ENCODE data around the gene TERC.
A peak's percentile ranks its signal among the peaks of the same experiment; 100 is the strongest.

The TERC gene

GRCh38 chr3:169751875-169752274 is 13.0 kb downstream of the TERC start:
- TF ChIP-seq CEBPB (IDR thresholded peaks at IDR 0.05) (no peak), TEAD4 (IDR thresholded peaks at IDR 0.05) (no peak), TCF12 (IDR thresholded peaks at IDR 0.05; ENCODE audit: low read depth) (no peak), NFIC (IDR thresholded peaks at IDR 0.05) (no peak), USF1 (IDR thresholded peaks at IDR 0.05) (no peak), TAF1 (IDR thresholded peaks at IDR 0.05; ENCODE audit: low read depth) (no peak), EP300 (IDR thresholded peaks at IDR 0.05; ENCODE audit: borderline replicate concordance) (no peak), YY1 (IDR thresholded peaks at IDR 0.05; ENCODE audit: low read depth) (no peak), FOXM1 (IDR thresholded peaks at IDR 0.05; ENCODE audit: borderline replicate concordance, low read depth) (no peak), RAD21 (IDR thresholded peaks at IDR 0.05; ENCODE audit: low read depth) (no peak)

GRCh38 chr3:169750665-169751064 is 14.2 kb downstream of the TERC start:
- TF ChIP-seq USF1 (IDR thresholded peaks at IDR 0.05) (no peak), RAD21 (IDR thresholded peaks at IDR 0.05; ENCODE audit: low read depth) (no peak), CREB1 (IDR thresholded peaks at IDR 0.05; ENCODE audit: low read depth) (no peak), EGR1 (IDR thresholded peaks at IDR 0.05) (no peak), CEBPB (IDR thresholded peaks at IDR 0.05) (no peak), EP300 (IDR thresholded peaks at IDR 0.05; ENCODE audit: borderline replicate concordance) (no peak), FOXM1 (IDR thresholded peaks at IDR 0.05; ENCODE audit: borderline replicate concordance, low read depth) (no peak)

- TF ChIP-seq CREB1 (IDR thresholded peaks at IDR 0.05; ENCODE audit: low read depth) (no peak), TAF1 (IDR thresholded peaks at IDR 0.05; ENCODE audit: low read depth) (no peak), USF1 (IDR thresholded peaks at IDR 0.05) (no peak), MAX (IDR thresholded peaks at IDR 0.05) (no peak), REST (IDR thresholded peaks at IDR 0.05; ENCODE audit: low read depth) (no peak), YY1 (IDR thresholded peaks at IDR 0.05; ENCODE audit: low read depth) (no peak), NFIC (IDR thresholded peaks at IDR 0.05) (no peak), EGR1 (IDR thresholded peaks at IDR 0.05) (no peak), RAD21 (IDR thresholded peaks at IDR 0.05; ENCODE audit: low read depth) (no peak), EP300 (IDR thresholded peaks at IDR 0.05; ENCODE audit: borderline replicate concordance) (no peak), TEAD4 (IDR thresholded peaks at IDR 0.05) (no peak)
Measured at GRCh38 chr3:169748670-169749069, 16.2 kb downstream of the TERC start.

- TF ChIP-seq CEBPB (IDR thresholded peaks at IDR 0.05) (no peak), FOXM1 (IDR thresholded peaks at IDR 0.05; ENCODE audit: borderline replicate concordance, low read depth) (no peak), TAF1 (IDR thresholded peaks at IDR 0.05; ENCODE audit: low read depth) (no peak), RAD21 (IDR thresholded peaks at IDR 0.05; ENCODE audit: low read depth) (no peak), NFIC (IDR thresholded peaks at IDR 0.05) (no peak), EP300 (IDR thresholded peaks at IDR 0.05; ENCODE audit: borderline replicate concordance) (no peak), TEAD4 (IDR thresholded peaks at IDR 0.05) (no peak), EGR1 (IDR thresholded peaks at IDR 0.05) (no peak), REST (IDR thresholded peaks at IDR 0.05; ENCODE audit: low read depth) (no peak), ZBTB7A (IDR thresholded peaks at IDR 0.05; ENCODE audit: low read depth) (no peak), MAX (IDR thresholded peaks at IDR 0.05) (no peak), CREB1 (IDR thresholded peaks at IDR 0.05; ENCODE audit: low read depth) (no peak), TCF12 (IDR thresholded peaks at IDR 0.05; ENCODE audit: low read depth) (no peak), YY1 (IDR thresholded peaks at IDR 0.05; ENCODE audit: low read depth) (no peak), USF1 (IDR thresholded peaks at IDR 0.05) (no peak)
Measured at GRCh38 chr3:169746924-169747323, 17.9 kb downstream of the TERC start.

- TF ChIP-seq ZBTB7A (IDR thresholded peaks at IDR 0.05; ENCODE audit: low read depth) (no peak), RAD21 (IDR thresholded peaks at IDR 0.05; ENCODE audit: low read depth) (peak; percentile 87)
Measured at GRCh38 chr3:169744366-169745054, 20.4 kb downstream of the TERC start.

All from Ishikawa (cell line).